GM21528 (cell line): ENCODE measurements around the gene GRB10.
"Not testable (repeated sequence)": the region's sequence is repeated elsewhere in the genome, so short reads cannot be mapped to it uniquely, and the experiment has no call there.

ENCODE experiments used
- ATAC-seq: cut with Tn5 transposase; IDR thresholded peaks from one replicate; pipeline ENCODE4 v1.9.1; 2021; ENCODE audit warnings: mild to moderate bottlenecking, moderate library complexity; ENCODE audit not compliant: unreplicated experiment, low FRiP score

GRB10 gene

DNA sequence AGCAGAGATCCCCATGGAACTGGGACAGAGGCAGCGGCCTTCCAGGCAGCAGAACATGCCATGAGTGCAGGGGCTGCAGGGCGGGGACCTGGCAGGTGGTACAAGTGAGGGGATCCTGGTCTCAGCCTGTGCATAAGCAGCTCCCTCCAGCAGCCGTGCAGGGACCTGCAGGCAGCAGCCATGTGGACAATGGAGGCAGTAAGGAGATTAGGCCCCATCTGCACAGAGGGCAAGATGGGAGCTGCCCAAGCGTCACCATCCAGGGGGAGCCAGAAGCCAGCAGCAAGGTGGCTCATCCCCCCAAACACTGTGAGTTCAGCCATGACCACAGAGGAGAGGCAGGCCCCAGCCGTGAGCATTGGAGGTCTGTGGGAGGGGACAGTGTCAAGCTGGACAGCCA lies 220.6 kb downstream of the GRB10 start:
- no peak for ATAC-seq

GRCh38 chr7:50560865-50561351 lies 221.8 kb downstream of the GRB10 start:
- ATAC-seq = no peak

DNA sequence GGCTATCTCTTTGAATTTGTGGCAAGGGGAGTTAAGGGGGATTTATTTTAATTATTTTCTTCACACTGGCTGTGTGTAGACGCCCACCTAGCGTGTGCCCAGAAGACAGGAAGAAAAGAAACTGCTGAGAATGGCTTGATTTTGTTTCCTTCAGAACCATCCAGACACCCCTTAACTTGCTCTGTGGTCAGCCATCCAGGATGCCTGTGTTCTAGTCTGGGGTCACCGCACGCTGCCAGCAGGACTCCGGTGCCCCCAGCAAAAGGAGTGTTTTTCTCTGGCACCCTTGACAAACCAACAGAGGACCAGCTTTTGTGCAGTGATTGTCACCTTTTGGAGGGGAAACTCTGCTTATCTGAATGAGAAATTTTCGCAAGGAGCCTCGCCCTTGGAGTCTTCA lies 222.8 kb downstream of the GRB10 start:
- no peak for ATAC-seq

DNA sequence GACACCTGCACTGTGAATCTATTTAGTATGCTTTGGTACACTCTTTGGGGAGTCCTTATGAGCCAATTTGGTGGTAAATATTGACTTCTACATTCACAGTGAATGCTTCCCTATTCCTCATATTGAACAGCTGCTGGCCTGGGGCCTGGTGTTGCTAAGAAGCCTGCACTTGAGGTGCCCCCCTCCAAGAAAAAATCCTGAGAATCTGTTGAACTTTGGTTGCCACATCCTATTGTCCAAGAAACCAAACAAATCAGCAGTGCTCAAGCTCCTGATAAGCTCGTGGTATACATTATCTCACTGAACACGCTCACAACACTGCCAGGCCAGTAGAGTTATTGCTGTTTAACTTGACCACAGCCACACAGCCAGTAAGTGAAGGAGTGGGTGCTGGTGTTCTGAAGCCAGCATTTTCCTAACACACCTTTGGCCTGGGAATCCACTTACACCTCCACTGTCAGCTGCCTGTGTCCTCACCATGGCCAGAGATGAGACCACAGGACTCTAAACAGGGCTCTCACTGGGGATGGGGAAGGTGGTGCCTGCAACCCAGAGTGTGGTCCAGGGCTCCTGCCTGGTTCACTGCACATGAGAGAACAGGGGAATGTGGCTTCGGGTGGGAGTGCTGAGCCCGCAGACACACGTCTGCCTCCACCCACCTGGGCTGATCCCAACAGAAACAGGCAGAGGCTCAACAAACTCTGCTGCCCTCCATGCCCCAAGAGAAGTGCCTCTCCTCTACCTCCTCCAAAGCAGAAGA lies 224.2 kb downstream of the GRB10 start:
- no peak for ATAC-seq

DNA sequence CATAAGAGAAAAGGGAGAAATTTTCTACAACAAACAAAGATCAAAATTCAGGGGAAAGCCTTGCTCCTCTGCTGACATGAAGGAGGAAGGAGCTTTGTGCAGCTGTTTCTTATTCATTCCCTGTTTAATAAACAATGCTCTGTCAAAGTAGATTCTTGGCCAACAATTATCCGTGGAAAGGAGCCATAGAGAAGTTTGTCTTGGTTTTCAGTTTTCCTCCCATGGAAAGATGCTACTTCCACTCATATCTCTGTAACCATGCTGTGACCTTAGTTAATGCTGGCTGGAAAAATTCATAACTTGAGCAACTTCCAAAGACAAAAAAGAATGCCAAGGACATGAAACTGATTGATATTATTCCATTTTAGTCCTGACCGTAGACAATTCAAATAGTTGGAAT lies 225.6 kb downstream of the GRB10 start:
- no peak for ATAC-seq

DNA sequence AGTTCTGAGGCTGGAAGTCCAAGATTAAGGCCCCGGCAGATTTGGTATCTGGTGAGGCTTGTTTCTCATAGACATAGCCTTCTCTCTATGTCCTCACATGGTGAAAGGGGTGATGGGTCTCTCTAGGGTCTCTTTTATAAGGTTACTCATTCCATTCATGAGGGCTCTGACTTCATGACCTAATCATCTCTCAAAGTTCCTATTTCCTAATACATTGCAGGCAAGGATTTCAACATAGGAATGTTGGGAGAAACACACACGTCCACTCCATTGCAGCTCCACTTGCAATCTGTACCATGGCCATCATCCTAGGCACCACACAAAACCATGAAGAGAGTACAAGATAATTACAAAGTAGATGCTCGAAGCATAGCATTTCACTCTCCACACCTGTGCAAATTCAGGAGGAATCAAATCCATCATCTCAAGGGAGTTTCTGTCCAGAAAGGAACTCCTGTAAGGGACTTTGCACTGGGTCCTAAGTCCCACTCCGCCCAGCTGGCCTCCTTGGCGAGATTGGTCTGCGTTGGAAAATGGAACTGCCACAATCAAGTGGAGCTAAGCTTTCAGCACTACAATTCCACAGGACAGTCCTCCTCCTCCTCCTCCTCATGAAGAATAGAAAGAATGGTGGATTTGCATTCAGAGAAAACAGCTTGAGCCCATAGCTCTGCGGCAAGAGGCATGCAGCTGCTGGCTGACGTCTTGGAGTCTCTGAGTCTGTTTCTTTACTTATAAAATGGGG lies 226.3 kb downstream of the GRB10 start:
- no peak for ATAC-seq

DNA sequence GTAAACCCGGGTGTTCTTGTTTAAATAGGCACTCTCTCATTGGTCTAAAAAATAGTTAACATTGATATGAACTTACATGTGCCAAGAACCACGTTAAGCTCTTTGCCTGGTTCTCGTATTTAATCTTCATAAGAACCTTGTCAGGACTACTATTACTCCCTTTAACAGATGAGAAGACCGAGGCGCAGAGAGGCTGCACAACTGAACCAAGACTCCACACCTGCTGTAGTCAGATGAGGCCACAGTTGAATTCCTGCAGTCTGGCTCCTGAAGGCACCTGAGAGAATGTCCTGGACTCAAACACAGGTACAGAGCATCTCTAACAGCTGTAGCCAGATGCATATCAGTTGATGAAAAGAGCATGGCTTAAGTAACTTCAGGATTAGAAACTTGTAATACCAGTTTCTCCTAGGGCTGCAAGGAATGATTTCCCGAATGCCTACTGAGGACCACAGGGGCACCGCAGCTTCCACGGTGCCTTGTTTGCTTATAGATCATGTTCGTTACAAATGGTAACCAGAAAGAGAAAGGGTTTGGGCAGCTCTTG lies 227.0 kb downstream of the GRB10 start:
- no peak for ATAC-seq

DNA sequence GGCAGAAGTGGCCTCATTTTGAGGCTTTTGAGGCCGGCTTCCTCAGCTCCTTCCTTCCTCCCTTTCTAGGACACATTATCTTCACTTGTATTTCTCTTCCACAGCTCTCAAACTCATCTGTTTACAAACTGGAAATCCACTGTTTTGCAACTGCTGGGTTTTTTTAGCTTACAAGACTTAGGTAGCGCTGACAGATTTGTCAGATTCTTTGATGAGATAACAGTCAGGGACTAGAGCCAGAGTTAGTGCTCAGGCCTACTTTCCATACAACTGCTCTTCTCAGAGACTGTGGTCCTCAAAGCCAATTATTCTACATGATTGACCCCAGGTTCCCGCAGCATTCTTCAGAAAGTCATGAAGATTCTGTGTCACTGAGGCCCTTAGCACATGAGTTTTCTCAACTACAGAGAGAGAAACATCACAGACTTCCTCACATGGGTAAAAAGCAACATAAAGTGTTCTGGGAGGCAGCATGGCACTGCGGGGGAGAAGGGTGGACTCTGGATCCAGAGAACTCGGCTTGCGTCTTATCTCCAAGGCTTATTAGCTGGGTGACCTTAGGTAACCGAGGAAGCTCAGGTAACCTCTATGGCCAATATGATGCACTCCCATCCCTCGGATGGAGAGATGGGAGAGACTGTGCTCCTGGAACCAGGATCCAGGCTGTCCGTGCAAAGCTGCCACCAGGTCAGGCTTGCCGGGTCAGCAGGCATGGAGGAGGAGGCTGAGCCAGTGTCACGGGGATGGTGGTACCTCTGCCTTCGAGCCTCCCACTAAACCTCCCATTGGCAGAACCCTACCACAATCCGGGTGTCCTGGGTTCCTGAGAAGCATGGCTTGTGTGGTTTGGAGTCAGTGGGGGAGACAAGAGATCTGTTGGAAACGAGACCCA lies 228.0 kb downstream of the GRB10 start:
- no peak for ATAC-seq

DNA sequence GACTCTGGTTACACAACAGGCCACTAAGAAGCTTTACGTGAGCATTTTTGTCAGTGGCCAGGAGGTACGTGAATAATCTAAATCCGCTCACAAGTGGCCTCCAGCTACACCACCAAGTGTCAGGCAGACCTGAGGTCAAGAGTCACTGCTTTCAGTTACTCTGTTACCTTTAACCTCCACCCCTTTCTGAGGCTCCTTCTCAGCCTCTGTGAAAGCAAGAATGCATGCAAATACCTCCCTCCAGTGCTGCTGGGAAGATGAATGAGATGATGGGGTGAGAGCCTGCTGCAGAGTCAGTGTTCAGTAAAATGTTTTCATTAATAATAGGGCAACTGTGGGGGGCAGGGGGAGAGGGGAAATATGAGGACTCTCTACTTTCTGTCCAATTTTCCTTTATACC lies 228.7 kb downstream of the GRB10 start:
- no peak for ATAC-seq

GRCh38 chr7:50552921-50553320 lies 229.8 kb downstream of the GRB10 start:
- no peak for ATAC-seq

DNA sequence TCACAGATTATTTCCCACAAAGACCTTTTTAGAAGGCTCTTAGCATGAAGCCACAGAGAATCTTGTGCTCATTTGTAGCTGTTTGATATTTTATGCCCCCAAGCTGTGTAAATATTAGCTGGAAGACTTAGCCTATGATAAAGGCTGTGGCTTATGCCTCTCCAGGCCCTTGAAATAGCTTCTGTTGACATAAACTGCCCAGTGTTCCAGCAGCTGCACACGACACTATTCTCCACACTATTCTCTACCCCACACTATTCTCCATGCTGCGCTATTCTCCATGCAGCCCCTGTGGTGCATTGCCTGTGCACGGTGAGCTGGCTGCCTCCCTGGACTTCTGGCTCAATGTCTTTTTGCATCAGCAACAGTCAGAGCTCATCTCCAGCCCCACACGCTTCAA lies 230.6 kb downstream of the GRB10 start:
- ATAC-seq = no peak

- not testable (repeated sequence) for ATAC-seq
These were observed 237.1 kb downstream of the GRB10 start for GRCh38 chr7:50545613-50546012.

DNA sequence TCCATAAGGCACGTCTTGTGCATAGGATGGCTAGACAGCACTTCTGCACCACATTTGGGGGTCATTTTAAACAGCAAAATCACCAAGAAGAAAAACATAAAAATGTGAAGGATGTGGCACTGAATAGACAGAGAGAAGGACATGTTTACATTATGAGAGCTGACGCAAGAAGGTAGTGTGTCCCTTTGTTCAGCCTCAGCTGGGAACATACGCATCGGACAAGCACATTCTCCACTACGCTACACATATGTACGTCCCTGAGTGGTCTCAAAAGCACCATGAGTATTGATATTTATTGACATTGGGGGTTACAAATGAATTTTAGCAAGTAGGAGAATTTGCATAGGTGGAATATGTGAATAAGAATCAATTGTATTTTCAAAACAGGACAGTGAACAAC lies 237.7 kb downstream of the GRB10 start:
- ATAC-seq = no peak

- no peak for ATAC-seq
These were observed 238.8 kb downstream of the GRB10 start for GRCh38 chr7:50543776-50544442.

DNA sequence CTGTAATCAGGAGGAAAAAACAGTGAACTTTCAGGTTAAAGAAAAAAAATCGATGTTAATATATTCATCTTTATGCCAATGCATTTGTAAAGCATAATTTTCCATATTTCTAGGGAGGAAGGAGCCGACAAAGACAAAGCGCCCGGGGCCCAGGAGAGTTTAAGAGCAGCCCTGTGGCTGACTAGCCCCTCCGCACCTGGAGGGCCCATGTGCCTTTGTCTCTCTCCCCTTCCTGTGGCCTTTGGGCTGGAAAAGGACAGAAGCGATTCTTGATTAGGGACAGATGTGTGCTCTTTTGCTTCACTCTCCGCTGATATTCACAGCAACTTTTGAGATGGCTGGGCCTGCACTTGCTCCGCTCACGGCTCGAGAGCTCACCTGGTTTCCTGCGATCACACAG lies 240.6 kb downstream of the GRB10 start:
- ATAC-seq = no peak

DNA sequence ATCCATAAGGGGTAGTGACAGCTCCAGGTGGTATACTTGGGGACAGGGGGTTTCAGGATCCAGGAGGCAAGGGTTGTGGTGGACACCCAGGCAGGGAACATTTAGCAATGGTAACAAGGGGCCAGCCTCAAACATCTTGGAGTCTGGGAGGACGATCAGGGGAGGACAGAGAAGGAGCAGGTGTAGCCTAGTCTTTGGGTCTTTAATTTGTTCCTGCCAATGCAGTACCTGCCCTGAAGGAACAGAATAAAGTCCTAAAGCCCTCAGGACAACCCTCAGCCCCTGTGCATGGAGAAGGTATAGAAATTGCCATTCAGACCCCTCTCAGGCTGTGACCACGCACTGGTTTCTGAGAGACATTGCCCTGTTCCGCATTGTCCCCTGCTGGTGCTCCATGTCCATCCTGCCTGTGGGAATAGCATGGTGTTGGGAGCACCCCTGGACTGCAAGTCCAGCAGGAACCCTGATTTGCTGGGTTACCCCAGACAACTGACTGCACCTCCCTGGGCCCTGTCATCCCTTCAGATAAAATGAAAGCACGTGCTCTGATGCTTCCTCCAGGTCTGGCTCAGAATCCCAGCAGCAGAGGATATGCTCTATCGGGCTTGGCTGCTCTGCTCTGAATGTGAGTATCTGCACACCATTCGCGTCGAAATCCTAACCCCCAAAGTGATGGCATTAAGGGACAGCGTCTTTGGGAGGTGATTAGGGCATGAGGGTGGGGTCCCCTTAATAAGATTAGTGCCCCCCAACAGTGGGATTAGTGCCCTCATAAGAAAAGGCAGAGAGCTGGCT lies 241.7 kb downstream of the GRB10 start:
- no peak for ATAC-seq
